NCI-H2107 treated with DMSO at 0.1 percent for 48 hours (cell line): Measurements from ENCODE around the gene LMTK2.

ENCODE experiments used
- DNase-seq: peaks from one replicate; lab custom pipeline; 2025; ENCODE audit not compliant: unreplicated experiment; lab: John Stamatoyannopoulos, UW

Gene LMTK2

GRCh38 chr7:98254516-98254915 lies 147.9 kb downstream of the LMTK2 start:
- DNase-seq = no peak

GRCh38 chr7:98254951-98255610 lies 148.4 kb downstream of the LMTK2 start:
- no peak for DNase-seq

- no peak for DNase-seq
These were observed 149.8 kb downstream of the LMTK2 start for GRCh38 chr7:98256431-98256830.

- DNase-seq = no peak
These were observed 151.0 kb downstream of the LMTK2 start for GRCh38 chr7:98257701-98258100.
